ENCODE data around the gene PPP6R1.
A peak's percentile ranks its signal among the peaks of the same experiment; 100 is the strongest.
"Not testable (repeated sequence)": the region's sequence is repeated elsewhere in the genome, so short reads cannot be mapped to it uniquely, and the experiment has no call there.

Gene PPP6R1

DNA sequence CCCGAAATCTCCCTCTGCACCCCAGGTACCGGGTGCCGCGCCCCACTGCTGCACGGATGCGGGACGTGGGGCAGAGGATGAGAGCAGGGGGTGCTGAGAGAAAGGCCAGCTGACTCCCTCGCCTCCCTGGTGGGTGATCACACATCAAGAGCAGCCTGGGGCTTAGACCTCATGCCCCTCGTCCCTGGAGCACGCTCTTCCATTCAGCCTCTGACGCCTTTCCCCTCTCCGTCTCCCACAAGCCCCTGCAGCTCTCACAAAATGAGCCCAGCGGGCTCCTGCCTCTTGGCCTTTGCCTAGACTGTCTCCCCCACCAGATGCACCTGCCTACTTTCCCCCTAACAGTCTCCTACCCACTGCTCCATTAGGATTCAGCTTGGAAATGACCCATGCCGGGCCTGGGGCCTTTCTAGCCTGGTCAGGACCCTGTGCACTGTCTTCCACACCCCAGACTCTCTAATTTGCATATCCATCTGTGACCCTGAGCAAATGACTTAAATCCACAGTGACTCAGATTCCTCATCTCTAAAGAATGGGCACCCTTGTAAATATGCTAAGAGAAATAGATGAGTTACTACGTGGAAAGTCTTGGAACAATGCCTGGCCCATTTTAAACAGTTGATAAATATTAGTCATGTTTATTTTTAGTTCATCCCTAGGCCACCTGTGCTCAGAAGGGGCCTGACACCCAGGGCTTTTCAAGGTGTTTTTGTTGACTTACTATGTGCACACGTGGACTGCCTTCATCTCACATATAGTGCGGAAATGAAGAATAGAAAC lies 48.9 kb downstream of the PPP6R1 start:
- DNase-seq (ENCODE audit: low read depth in 1 of 2, low spot score in 1 of 2), result no peak
- in situ Hi-C loops (cut with HindIII; ENCODE audit: low pct_unique_long_range_greater_than_20kb, low sequenced_read_pairs), result no loop called here
- TF ChIP-seq JUND (IDR thresholded peaks at IDR 0.05; ENCODE audit: low read depth), result no peak

DNA sequence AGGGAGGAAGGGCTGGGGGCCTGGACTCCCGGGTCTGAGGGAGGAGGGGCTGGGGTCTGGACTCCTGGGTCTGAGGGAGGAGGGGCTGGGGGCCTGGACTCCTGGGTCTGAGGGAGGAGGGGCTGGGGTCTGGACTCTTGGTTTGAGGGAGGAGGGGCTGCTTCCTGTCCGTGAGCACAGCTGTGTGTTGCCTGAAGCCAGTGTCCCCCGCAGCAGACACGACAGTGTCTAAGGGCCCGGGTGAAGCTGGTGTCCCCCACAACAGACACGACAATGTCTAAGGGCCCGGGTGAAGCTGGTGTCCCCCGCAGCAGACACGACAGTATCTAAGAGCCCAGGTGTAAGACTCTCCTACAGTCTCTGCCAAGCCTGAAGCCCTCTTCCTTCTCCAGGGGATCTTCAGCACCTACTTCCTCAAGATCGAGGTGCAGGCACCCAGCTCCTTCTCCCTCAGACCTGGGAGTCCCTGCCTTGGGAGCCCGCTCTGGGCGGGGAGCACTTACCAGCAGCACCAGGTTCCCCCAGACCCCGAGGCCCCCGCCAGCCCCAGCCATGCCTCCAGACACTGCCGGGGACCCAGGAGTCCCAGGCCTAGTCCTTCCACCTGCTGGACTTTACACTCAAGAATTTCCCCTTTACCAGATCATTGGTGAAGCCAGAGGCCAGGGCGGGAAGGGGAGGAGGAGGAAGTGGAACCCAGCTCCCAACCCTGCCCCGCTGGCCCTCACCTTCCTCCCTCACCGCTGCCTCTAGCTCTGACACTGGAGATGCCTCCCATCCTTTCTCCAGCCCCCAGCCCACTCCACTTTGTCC lies 49.7 kb downstream of the PPP6R1 start, which contains the start of gene PTPRH:
PTPRH (minus strand) TSS at position 622 of the 813 bp plus-strand sequence; CDS start at position 554, 68 bp downstream.
- TF ChIP-seq JUND (IDR thresholded peaks at IDR 0.05; ENCODE audit: low read depth), result no peak
- DNase-seq (ENCODE audit: low read depth in 1 of 2, low spot score in 1 of 2), result no peak
- in situ Hi-C loops (cut with HindIII; ENCODE audit: low pct_unique_long_range_greater_than_20kb, low sequenced_read_pairs), result no loop called here

DNA sequence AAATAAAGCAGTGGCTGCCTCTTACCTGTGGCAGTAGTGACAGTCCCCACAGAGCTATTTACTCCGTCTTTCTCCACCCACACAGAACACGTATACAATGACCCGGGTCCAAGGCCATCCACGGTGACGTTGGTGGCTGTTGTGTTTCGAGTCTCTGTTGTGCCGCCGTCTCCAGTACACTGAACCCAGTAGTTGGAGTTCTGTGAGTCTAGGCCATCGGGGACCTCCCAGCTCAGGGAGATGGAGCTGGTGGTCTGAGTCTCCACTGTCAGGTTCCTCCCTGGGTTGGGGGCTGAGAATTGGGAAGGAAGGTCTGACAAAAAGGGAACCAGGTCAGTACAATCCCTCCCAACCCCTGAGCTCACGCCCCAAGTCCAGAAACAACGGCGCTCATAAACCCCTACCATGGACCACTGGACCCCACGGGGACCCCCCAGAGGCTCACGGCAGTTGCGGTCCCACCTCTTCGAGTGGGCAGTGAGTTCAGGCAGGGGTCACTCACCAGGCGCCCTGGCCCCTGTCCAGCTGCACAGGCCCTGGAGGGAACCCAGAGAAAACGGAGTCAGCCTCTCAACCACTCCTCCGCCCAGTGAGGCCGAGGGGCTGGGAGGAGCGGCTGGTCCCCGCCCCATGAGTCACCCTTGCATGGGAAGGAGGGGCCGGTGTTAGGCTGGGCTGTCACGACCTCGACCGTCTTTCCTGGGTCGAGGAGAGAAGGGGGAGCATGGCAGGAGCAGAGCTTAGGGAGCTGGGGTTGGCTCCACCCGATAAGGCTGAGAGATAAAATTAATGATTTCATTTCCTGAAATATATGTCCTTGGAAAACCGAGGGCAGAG lies 51.9 kb downstream of the PPP6R1 start:
- TF ChIP-seq JUND (IDR thresholded peaks at IDR 0.05; ENCODE audit: low read depth), result no peak
- in situ Hi-C loops (cut with HindIII; ENCODE audit: low pct_unique_long_range_greater_than_20kb, low sequenced_read_pairs), result no loop called here
- DNase-seq (ENCODE audit: low read depth in 1 of 2, low spot score in 1 of 2), result peak; percentile 69 to 76

DNA sequence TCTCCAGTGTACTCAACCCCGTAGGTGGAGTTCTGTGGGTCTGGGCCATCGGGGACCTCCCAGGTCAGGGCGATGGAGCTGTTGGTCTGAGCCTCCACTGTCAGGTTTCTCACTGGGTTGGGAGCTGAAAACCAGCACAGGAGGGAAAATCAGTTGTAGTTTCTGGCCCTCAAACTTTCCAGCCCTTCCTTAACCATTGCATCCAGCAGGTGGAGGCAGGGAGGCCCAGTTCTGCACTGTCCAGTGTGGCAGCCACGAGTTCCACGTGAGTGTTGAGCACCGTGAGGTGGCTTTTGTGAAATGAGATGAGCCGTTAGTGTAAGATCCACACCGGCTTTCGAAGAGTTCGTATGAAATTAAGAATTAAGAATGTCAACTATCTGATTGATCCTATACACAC lies 56.6 kb downstream of the PPP6R1 start:
- in situ Hi-C loops (cut with HindIII; ENCODE audit: low pct_unique_long_range_greater_than_20kb, low sequenced_read_pairs), result not testable (repeated sequence)
- peak in 1 of 2 experiments; percentile 47 for DNase-seq (ENCODE audit: low read depth in 1 of 2, low spot score in 1 of 2)

DNA sequence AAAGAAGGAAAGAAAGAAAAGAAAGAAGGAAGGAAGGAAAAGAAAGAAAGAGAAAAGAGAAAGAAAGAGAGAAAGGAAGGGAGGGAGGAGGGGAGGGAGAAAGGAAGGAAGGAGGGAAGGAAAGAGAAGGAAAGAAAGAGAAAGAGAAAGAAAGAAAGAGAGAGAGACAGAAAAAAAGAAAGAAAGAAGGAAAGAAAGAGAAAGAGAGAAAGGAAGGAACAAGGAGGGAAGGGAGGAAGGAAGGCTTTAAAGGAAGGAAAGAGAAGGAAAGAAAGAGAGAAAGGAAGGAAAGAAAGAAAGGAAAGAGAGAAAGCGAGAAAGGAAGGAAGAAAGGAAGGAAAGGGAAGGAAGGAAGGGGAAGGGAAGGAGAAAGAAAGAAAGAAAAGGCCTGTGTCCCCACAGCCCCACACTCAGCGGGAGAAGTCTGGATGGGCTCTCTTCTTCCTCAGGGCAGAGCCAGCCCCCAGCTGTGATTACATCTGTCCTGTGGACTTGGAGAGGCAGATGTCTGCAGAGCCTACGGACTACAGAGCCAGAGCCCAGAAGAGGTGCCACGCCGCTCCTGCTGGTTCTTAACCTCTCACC lies 59.1 kb downstream of the PPP6R1 start:
- in situ Hi-C loops (cut with HindIII; ENCODE audit: low pct_unique_long_range_greater_than_20kb, low sequenced_read_pairs), result no loop called here
- no peak for DNase-seq (ENCODE audit: low read depth in 1 of 2, low spot score in 1 of 2)
- TF ChIP-seq JUND (IDR thresholded peaks at IDR 0.05; ENCODE audit: low read depth), result no peak

DNA sequence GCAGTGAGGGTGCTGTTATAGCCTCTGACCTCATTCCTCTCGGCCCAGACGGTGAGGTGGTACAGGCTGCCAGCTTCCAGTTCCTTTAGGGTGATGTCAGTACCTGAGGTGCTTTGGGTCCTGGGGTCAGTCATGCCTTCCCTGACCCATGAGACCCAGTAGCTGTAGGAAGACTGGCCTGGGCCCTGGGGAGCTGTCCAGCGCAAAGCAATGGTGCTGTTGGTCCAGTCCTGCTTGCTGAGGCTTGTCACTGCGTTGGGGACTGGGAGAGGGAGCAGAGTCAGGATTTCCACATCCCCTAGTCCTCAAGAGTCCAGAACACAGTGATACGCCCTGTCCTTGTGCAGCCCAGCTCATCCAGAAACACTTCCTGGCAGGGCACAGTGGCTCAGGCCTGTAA lies 60.2 kb downstream of the PPP6R1 start:
- TF ChIP-seq JUND (IDR thresholded peaks at IDR 0.05; ENCODE audit: low read depth), result no peak
- in situ Hi-C loops (cut with HindIII; ENCODE audit: low pct_unique_long_range_greater_than_20kb, low sequenced_read_pairs), result no loop called here
- DNase-seq (ENCODE audit: low read depth in 1 of 2, low spot score in 1 of 2), result no peak

DNA sequence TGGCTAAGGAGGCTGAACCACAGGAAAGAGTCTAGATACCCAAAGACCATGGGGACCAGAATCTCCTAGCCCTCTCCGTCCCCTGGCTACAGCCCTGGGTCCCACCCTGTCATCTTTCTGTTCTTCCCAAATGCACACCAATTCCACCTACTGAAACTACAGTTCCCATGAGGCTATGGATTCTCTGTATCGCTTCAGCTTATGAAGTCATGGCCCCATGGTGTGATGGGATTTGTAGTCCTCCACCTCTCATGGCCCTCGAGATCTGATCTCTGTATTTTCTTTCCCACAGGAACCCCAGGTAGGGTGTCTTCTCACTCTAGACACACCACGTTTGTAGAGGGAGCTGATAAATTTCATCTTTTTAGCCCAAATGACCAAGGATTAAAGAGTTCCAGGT lies 61.3 kb downstream of the PPP6R1 start:
- in situ Hi-C loops (cut with HindIII; ENCODE audit: low pct_unique_long_range_greater_than_20kb, low sequenced_read_pairs), result no loop called here
- no peak for TF ChIP-seq JUND (IDR thresholded peaks at IDR 0.05; ENCODE audit: low read depth)
- peak in 1 of 2 experiments; percentile 54 for DNase-seq (ENCODE audit: low read depth in 1 of 2, low spot score in 1 of 2)

DNA sequence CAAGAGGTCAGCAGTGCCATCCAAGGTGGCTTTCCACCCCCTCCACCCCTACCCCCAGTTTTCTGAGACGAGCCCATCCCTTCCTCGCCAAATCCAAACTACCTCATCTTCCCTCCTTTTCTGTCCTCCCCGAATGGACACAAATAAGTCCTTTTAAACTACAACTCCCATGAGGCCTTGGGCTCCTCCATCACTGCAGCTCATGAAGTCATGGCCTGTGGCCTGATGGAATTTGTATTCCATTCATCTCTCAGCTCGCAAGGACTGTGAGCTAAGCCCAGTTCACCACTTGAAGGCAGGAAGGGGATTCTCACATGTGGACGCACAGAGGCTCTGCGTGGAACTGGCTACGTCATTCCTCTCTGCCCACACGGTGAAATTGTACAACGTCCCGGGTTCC lies 62.0 kb downstream of the PPP6R1 start:
- DNase-seq (ENCODE audit: low read depth in 1 of 2, low spot score in 1 of 2), result no peak
- in situ Hi-C loops (cut with HindIII; ENCODE audit: low pct_unique_long_range_greater_than_20kb, low sequenced_read_pairs), result no loop called here
- no peak for TF ChIP-seq JUND (IDR thresholded peaks at IDR 0.05; ENCODE audit: low read depth)

DNA sequence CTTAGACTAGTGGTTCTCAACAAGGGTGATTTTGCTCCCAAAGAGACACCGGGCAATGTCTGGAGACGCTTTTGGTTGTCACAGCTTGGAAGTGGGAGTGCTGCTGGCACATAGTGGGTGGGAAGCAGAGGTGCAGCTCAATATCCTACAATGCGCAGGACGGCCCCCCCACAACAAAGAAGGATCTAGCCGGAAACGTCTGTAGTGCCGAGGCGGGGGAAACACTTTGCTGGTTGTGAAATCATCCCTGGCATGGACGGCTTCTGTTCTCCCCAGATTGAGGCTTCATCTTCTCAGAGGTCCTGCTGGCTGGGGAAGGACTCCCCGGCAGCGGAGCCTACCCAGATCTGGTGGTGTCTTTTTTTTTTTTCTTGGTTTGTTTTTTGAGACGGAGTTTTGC lies 65.3 kb downstream of the PPP6R1 start:
- DNase-seq (ENCODE audit: low read depth in 1 of 2, low spot score in 1 of 2), result no peak
- in situ Hi-C loops (cut with HindIII; ENCODE audit: low pct_unique_long_range_greater_than_20kb, low sequenced_read_pairs), result no loop called here
- TF ChIP-seq JUND (IDR thresholded peaks at IDR 0.05; ENCODE audit: low read depth), result no peak

DNA sequence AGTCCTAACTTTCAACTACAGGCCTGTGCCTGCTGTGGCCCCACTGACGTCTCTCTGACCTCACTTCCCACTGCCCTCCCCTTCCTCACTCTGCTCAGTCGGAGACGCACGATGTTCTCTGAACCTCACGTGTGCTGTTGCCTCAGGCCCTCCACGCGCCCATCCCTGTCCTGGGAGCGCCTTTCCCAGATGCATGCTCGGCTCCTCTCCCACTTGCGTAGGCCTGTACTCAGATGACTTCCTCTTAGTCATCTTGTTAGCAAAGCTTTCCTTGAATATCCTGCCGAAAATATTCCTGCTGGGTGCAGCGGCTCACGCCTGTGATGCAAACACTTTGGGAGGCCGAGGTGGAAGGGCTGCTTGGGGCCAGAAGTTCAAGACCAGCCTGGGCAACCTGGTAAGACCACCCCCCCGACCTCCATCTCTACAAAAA lies 69.4 kb downstream of the PPP6R1 start:
- DNase-seq (ENCODE audit: low read depth in 1 of 2, low spot score in 1 of 2), result no peak
- in situ Hi-C loops (cut with HindIII; ENCODE audit: low pct_unique_long_range_greater_than_20kb, low sequenced_read_pairs), result no loop called here
- no peak for TF ChIP-seq JUND (IDR thresholded peaks at IDR 0.05; ENCODE audit: low read depth)

DNA sequence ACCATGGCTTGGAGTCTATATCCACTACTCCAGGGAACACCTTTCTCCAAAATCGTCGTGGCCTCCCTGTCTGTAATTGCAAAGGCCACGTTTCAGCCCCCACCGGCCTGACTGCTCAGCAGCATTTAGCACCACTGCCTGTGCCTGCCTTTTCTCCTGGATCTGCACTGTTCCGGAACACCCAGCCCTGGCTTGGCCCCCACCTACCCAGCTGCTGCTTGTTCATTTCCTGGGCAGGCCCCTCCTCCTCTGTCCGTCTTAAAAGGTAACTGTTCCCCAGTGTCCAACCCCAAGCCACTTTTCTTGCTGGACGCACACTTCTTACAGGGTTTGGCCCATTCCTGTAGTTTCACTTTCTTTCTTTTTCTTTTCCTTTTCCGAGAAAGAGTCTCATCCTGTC lies 70.2 kb downstream of the PPP6R1 start:
- in situ Hi-C loops (cut with HindIII; ENCODE audit: low pct_unique_long_range_greater_than_20kb, low sequenced_read_pairs), result no loop called here
- DNase-seq (ENCODE audit: low read depth in 1 of 2, low spot score in 1 of 2), result no peak
- no peak for TF ChIP-seq JUND (IDR thresholded peaks at IDR 0.05; ENCODE audit: low read depth)

DNA sequence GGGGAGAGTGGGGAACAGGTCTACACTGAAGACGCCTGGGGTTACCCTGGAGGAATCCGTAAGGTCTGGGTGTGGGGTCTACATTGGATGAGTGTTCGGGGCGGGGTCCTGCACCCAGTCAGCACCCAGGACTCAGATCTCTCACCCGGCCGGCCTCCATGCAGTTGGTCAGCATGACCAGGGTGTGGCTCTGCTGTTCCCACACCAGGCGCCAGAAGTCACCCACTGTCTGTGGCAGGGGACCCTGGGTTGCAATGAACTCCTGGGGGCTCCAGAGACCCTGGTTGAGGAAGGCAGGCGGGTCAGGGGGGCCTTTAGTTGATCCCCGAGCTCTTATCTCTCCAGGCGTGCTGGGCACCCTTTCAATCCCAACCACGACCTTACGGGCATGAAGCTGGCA lies 72.7 kb downstream of the PPP6R1 start:
- no peak for TF ChIP-seq JUND (IDR thresholded peaks at IDR 0.05; ENCODE audit: low read depth)
- DNase-seq (ENCODE audit: low read depth in 1 of 2, low spot score in 1 of 2), result no peak
- in situ Hi-C loops (cut with HindIII; ENCODE audit: low pct_unique_long_range_greater_than_20kb, low sequenced_read_pairs), result no loop called here
